ENCODE data around the gene MARCO.

DNA sequence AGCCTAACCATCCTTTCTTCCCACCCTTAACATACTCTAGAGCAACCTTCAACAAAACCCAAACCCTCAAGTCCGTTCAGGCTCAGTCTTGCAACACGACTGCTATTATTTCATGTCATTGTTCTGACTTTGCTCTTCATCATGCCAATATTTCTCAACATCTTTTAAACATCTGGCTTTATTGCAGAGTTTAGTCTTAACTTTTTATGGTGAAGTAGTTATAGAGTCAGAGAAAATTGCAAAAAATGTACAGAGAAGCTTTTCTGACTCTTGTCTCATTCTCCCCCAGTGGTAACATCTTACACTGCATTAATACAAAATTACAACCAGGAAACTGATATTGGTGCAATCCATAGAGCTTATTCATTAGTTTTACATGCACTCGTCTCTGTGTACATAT is 3.9 kb downstream of the MARCO start:
- TF ChIP-seq, protein P1, sequence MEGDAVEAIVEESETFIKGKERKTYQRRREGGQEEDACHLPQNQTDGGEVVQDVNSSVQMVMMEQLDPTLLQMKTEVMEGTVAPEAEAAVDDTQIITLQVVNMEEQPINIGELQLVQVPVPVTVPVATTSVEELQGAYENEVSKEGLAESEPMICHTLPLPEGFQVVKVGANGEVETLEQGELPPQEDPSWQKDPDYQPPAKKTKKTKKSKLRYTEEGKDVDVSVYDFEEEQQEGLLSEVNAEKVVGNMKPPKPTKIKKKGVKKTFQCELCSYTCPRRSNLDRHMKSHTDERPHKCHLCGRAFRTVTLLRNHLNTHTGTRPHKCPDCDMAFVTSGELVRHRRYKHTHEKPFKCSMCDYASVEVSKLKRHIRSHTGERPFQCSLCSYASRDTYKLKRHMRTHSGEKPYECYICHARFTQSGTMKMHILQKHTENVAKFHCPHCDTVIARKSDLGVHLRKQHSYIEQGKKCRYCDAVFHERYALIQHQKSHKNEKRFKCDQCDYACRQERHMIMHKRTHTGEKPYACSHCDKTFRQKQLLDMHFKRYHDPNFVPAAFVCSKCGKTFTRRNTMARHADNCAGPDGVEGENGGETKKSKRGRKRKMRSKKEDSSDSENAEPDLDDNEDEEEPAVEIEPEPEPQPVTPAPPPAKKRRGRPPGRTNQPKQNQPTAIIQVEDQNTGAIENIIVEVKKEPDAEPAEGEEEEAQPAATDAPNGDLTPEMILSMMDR (IDR thresholded peaks at IDR 0.05; ENCODE audit: low read length): no peak
- TF ChIP-seq EZH2 (IDR thresholded peaks at IDR 0.05; ENCODE audit: borderline replicate concordance, low read length): no peak

Measured in OCI-LY1 (cell line).